NCI-H2081 treated with DMSO at 0.1 percent for 48 hours (cell line): ENCODE results near the gene MYL3.

Experiments used
- DNase-seq: peaks from one replicate; lab custom pipeline; 2025; lab: John Stamatoyannopoulos, UW

Gene MYL3

DNA sequence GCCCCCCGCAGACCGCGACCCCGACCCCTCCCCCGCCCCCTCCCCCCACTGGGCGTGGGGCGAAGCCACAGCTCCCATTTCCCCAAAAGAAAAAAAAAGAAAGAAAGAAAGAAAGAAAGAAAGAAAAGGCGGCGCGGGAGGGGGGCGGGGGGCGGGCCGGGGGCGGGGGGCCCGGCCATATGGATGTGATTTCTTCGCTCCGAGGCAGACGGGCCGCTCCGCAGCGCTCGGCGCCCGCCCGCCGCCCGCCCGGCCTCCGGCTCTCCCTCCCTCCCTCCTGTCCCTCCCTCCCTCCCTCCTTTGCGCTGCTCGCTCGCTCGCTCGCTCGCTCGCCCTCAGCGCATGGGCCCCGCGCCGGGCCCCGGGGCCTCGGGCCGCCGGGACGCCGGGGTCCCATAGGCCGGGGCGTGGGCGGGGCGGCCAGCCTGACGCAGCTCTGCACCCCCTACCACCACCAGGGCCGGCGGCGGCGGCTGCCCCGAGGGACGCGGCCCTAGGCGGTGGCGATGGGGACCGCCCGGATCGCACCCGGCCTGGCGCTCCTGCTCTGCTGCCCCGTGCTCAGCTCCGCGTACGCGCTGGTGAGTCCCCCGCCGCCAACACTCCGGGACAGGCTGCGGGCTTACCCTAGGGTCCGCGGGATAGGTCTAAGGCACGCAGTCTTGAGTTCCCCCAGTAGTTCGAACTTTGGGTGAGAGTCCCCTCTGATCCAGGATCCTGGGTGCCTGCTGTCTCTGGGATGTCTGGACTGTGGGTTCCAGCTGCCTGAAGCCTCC lies 20.0 kb upstream of the MYL3 start:
- no peak for DNase-seq

DNA sequence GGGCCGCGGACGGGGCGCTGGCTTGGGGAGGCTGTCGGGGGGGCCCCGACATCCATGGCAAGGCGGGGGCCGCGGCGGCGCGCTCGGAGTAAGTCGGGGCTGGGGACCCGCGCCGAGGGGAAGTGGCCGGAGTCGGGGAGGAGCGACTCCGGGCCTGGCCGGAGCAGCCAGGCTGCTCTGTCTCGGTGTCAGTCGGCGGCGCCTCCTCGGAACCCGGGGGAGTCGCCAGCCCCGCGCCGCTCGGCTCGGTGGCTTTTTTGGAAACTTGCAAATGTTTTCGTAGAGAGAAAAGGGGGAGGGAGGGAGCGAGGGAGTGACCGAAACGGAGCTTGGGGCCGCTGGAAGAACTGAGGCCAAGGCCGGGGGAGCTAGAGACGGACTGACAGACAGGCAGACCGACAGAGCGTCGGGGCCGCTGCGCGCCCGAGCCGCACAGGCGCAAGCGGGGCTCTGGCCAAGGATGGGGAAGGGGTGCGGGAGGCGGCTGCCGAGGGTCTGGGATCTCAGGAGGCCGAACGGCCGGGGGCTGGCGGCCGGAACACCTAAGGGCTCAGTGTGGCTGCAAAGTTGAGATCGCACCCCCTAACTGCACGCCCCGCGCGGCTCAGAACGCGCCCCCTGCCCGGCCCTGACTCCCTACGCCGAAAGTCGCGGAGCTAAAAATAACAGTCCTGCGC lies 19.3 kb upstream of the MYL3 start:
- no peak for DNase-seq

DNA sequence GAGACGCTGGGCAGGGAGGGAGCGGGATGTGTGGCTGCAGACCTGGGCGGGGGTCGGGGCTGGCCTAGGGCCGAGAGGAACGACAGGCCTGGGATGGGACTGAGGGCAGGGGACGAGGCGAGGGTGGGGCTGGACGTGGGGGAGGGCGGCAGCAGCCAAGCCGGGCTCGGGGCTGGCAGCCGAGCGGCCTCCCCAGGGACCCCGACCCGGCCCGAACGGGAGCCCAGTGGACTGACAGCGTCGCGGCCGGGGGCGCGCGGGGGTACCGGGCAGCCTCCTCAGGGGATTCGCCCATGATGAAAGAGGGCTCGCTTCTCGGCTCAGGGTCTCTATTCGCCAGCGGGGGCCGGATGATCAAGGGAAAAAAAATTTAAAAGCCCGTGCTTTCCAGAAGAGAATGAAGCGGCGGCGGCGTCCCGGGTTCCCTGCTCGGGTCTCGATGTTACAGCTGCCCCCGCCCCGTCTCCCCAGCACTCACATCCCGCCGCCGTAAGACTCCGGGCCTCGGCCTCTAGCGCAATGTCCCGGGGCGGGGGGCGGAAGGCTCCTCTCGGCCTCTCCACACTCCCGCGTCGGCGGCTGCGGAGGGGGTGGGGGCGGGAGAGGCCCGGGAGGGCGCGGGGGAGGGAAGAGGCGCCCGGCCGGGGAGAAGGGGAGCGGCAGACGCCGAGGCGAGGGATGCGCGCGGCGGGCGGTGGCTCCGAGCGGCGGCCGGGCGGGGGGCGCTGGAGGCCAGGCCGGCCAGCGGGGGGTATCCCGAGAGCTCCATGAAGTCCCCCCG lies 18.5 kb upstream of the MYL3 start:
- DNase-seq, result no peak

DNA sequence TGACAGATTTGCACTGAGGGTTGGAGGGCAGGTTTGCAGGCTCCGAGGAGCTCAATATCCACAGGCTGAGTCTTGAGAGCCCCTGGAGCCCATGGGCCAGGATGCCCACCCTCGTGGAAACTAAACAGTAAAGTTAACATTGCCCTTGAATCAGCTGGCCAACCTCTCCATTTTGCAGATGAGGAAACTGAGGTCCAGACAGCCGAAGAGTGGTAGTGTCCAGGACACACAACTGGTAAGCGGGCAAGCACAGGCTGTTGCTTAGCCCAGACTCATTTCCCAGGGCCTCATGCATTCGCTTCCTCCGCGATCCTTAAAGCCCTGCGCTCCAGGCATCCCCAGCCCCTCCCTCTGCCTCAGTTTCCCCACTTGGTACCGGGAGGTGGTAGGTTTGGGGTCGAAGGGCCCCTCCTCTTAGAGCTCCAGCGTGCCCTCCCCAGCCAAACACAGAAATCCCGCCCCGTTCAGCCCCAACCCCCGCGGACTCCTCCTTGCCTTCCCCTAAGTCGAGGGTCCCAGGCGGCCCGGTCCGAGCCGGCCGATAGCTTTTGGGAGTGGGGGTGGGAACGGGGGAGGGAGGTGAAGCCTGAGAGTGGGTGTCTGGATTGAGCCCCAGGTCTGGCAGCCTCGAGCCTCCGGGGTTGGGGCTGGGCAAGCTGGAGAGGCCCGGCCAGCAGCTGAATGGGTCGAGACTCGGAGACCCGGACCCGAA lies 17.8 kb upstream of the MYL3 start:
- no peak for DNase-seq

DNA sequence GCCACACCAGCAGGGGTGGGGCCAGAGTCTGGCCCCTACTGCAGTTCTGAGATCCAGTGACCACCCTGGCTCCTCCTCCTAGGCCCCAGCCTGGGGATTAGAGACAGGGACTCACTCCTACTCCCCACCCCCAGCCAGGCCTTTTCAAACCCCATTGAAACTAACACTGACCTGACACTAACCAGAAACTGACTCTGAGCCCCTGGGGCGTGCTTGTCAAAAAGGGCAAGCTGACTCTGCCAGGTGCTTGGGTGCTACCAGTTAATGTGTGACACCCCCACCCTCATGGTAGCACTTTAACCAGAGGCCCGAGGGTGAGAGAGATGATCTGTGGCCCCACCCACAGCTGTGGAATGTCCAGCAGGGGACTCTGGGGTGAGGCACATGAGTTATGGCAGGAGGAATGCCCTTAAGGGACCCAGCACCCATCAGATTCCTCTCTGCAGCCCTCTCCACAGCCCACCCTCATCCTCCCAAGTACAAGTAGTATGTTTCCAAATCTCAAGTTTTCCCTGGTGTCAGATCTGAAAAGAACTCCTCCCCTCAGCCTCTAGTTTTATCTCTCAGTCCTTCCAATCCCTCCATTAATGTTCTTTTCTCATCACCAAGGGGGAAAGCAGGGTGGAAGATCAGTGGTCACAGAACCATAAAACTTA lies 15.7 kb upstream of the MYL3 start:
- no peak for DNase-seq

DNA sequence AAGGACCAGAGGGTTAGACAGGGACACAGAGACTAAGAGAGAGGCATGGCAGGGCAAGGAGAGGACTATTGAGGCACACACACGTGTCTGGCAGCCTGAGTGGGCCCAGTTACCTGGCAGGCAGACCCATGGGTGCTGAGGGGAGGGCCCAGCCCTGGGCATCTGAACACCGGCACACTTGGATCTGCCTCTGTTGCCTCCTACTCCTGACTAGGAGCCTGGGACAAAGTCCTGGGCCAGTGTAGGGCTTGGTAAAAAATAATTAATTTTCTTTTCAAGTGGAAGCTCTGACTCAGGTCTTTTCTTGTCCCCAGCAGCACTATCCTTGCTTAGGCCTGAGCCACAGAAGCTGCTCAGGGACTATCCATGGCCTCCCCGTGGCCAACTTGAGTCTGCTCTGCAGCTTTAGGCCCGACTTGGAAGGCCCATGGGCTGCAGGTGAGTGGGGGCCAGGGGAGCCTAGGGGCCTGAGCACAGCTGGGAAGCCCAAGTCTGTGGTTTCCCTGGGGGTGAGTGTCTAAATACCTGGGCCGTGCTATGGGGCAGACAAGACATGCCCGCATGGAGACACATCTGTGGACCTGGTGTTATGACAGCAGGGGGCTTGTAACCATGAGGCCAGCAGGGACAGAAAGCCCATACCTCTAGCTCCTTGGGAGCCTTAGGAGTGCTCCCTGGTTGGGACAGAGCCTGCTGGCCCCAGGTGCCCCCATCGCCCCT lies 14.3 kb upstream of the MYL3 start, which contains the start of gene PTH1R:
TSS of gene PTH1R (plus strand) at position 316 of the 720 bp plus-strand sequence. CDS start 5,839 bp downstream, outside the sequence.
- no peak for DNase-seq

DNA sequence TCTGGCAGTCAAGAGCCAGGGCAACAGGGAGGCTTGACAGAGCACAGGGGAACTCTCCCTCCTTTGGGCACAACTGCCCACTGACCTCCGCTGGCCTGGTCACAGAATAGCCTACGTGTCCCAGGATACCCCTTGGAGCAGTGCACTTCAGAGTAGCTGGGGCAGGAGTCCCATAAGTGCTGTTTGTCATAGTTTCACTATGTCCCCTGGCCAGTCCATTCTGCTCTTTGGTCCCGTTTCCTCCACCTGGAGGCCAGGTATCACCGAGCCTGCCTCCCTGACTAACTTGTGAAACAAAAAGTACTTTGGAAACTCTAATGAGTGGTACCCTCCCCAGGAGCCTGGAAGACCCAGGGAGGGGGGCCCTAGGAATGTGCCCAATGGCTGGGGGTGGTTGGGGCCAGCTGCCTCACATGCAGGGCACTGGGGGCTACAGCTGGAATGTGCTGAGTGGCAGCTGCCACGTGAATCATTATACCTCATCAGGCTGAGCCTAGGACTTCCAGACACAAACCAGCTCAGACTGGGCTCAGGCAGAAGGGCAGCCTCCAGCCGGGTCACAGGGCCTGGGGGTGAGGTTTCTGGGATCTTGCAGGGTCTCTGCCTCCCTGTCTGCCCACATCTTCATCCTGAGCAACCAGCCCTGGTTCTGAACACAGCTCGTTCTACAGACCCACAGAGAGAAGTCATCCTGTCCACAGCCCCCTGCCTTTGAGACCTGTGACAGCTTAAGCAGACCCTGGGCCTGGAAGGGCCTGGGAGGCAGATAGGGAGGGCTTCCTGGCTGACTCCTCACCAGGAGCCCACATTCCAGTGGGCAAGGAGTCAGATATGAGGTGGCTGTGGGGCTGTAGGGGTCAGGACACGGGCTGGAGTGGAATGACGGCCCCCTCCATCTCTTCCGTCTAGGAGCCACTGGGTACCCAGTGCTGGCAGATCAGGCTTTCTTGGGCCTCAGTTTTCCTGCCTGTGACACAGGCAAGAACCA lies 13.4 kb upstream of the MYL3 start:
- no peak for DNase-seq

DNA sequence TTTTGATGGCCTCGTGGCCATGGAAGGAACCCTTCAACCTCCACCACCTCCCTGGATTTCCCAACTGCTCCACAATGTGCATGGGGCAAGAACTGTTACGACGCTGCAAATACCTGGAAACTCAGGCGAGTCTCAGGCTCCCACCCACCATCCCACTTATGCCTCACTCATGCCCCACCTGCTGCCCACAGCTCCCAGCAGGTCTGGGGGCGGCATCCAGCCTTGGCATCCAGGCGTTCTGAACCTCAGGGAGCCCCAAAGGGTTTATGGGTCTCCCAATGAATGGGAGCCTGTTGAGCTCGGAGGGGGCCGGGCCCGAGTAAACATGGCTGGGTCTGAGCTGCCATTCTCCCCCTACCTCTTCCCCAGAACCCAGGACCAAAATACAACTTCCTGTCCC lies 12.3 kb upstream of the MYL3 start:
- DNase-seq, result no peak

DNA sequence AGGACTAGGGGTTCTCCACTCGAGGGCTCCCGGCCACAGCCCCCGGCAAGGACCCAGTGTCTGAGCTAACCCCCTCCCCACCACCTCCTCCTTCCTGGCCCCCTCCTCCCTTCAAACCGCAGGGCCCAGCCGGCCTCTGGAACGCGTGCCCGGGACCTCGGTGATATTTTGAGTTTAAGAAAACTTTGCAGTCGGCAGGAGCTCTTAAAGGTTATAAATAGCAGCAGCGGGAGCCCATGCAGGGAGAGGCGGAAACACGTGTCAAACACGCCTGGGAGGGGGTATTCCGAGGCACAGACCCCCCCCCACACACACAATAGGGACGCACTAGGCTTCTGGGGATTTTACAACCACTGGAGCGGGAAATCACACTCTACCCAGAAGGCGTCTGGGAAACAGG lies 11.2 kb upstream of the MYL3 start:
- DNase-seq, result no peak

DNA sequence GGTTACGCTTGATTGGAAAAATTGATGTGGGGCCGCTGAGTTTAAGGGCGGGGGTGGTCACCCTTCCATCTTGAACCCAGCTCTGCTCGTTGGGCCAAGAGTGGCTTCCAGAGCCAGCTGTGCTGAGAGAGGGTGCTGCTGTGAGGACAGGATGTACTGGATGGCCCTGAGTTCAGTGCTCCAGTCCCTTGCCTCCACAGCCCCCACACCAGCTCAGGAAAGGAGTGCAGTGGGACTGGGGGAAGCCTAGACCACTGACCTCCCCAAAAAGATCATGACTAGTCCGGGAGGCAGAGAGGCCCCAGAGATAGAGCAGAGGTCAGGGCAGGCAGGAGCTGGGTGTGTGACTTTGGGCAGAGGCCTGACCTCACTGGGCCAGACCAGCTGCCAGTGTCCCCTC lies 10.3 kb upstream of the MYL3 start:
- DNase-seq, result no peak

DNA sequence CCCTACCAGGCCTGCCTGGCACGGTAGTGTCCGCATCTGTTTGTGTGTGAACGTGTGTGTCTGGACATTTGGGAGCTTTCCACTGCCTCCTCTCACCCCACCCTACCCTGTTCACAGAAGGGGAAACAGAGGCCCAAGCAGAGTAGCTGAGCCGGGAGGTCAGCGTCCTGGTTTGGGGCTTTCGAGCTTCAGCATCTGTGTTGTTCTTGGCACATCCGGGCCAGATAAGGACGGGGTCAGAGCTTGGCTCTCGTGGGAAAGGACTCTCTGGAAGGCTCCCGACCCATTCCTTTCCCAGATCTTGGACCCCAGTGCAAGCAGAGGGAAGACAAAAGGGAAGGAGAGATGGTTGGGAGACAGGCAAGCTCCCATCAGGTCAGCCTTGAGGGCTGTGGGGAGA lies 8.0 kb upstream of the MYL3 start:
- DNase-seq, result no peak

DNA sequence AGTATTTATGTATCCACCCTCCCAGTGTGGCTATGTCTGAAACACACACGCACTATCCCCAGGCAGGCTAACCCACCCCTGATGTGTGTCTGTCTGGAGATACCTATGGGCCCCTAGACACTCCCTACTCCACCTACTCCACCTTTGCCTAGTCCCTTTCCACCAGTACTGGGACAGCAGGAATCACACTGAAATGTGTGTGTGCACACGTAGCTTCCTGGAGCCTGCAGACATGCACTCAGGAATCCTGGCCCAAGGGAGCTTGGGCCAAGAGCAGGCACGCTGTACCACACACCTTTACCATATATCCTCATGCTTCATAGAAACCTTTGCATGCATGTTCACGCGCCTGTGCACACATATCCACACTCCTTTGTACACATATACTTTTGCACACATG lies 7.4 kb upstream of the MYL3 start:
- DNase-seq, result no peak

DNA sequence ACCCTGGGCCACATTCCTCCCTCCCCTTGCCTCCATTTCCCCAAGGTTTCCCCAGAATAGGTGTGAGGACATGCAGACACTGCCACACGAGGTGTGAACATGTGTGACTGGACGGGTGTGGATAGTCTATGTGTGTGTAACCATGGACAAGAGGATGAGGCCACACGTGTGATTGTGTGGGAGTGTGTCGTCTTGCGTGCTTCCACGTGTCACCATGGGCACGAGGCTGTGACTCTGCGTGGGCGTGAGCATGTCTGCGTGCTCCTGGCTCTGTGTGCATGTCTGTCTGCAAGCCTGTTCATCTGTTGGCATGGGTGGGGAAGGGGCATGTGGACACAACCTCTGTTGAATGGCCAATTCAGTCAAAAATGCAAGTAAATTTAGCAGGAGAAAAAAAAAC lies 6.2 kb upstream of the MYL3 start:
- DNase-seq, result no peak

DNA sequence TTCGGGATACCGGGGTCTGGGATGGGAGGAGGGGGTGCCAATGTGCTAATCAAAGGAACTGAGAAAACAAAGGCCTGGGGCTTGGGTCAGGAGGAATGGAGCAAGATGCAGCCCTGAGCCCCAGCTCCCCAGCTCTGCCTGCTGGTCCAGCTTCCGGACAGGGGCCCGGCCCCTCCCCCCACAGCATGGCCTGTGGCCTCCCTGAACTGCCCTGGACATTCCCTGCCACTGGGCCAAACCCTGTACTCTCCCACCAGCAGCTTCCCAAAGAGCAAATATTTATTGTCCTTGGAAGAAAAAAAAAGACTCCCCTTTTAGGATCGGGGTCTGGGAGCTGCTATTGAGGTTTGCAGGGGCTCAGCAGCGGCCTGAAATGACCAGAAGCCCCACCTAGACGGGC lies 5.7 kb upstream of the MYL3 start:
- DNase-seq, result no peak

DNA sequence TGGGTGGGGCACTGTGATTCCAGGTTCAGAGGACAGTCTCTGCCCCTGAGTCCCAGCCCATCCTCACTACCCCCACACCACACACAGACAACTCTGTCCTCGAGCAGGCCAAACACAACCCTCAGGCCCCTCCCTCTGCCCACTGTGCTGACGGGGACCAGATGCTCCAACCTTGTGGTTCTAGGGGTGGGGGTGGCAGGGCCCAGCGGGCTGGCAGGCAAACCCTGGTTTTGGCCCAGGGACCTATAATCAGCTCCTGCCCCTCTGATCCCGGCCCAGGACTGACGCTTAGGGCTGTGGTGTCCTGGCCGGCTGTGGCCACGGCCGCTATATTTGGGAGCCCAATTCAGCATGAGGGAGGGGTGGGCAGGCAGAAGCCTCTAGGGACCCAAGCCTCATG lies 5.0 kb upstream of the MYL3 start:
- no peak for DNase-seq

DNA sequence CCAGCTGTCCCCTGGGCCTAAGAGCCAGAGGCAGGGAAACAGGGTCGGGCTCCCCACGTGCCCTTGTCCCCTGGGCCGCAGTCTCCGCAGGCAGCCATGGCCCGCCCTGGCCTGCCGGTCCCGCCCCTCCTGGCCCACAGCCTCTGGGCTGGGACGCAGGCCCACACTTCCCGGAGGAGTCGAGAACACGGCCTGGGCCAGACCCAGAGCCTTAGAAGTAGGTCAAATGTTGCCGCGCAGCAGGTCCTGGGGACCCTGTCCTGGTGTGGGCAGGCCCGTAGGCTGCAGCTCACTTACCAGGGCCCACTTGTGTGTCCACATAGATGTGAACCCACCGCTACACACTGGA lies 4.3 kb upstream of the MYL3 start:
- no peak for DNase-seq

DNA sequence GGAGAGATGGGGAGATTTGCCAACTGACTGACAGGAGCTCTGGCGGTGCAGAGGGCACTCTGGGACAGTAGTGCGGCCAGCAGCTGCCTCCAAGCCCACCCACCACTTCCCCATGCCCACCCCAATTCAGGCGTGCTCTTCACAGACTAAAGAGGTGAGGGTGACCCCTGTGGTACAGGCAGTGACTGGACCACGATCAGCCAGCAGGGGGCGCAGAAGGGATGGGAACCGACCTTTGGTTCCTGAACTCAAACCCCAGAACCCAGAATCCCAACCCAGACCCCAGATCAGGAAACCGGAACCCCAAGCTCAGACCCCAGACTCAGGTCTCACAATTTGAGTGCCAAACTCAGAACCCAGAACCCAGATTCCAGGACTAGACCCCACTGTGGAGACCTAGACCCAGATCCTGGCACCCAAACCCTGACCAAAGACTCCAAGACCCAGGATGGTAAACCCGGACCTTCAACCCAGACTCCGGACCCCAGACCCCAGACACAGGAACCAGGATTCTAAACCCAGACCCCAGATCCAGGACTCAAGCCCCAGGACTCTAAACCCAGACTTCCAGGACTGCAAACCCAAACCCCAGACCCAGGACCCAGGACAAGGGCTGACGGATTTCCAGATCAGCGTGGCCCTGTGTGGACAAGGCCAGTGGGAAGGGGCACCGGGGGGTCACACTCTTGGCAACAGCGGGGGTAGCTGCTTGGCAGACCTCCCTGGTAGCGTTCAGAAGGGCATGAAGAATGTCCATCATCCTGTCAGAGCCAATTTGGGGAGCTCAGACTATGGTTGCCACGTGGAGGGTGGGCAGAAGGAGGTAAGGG lies 3.7 kb upstream of the MYL3 start:
- DNase-seq, result no peak

DNA sequence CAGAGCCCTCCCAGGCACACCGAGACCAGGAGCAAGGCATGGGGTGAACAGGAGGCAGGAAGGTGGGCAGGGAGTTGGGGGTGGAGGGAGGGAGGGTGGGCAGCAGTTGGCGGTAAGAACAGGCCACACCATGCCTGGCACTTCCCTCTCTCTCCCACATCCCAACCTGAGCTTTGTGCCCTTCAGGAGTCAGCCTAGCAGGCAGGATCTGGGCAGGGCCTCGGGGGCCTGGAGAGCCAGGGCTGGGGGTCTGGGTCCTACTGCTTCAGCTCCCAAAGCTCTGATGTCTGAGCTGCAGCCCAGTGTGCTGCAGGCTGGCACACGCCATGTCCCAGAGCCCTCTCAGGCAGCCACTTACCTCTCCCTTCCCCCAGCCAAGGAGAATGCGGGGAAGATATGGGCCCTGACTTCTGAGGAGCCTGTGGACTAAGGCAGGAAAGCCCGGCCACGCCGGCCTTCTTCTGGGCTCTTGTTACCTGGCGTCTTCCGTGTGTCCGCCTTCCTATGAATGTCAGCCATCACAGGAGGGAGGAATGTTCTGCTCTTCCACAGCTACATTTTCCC lies 2.9 kb upstream of the MYL3 start:
- DNase-seq, result no peak

DNA sequence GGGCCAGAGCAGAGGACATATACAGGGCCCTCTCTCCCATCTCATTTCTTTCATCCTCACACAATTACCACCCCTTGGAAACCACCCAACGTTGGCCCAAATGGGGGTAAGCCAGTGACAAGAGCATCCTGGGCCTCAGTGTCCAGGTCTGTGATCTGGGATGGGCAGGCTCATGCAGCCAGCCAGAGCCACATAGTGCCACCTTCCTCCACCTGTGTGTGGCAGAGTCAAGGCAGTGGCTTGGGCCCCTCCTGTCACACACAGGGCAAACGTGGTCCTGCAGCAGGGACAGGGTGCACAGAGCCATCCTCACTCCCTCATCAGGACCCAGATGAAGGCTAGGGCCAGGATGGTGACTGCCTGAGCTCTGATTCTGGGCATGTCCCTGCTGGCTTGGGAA lies 2.3 kb upstream of the MYL3 start:
- no peak for DNase-seq
